Effector memory CD4-positive, alpha-beta T cell (primary cell): Measurements from ENCODE around the gene ZBTB46.
A peak's percentile ranks its signal among the peaks of the same experiment; 100 is the strongest.

Experiments used
- DNase-seq, 3 donors: peaks; one replicate each; pipeline ENCODE4 v3.0.0-alpha.2; 2020
- H3K27ac ChIP-seq: 2 replicates; pipeline ENCODE4 v1.7.0; 2013; ENCODE audit warnings: mild to moderate bottlenecking, low read length, moderate library complexity; ENCODE audit not compliant: insufficient read depth, poor library complexity, severe bottlenecking
- H3K27me3 ChIP-seq: replicated peaks from 2 replicates; pipeline ENCODE4 v1.7.0; 2013; ENCODE audit warnings: mild to moderate bottlenecking, low read length; ENCODE audit not compliant: insufficient read depth, control insufficient read depth, poor library complexity, severe bottlenecking
- H3K36me3 ChIP-seq: 2 replicates; pipeline ENCODE4 v1.7.0; 2013; ENCODE audit warnings: mild to moderate bottlenecking, low read length, moderate library complexity; ENCODE audit not compliant: control insufficient read depth, insufficient read depth
- H3K4me1 ChIP-seq: 2 replicates; pipeline ENCODE4 v1.7.0; 2013; ENCODE audit warnings: low read length, mild to moderate bottlenecking; ENCODE audit not compliant: control insufficient read depth, insufficient read depth, poor library complexity, severe bottlenecking
- H3K4me3 ChIP-seq: 2 replicates; pipeline ENCODE4 v1.7.0; 2013; ENCODE audit warnings: low read length, low read depth, mild to moderate bottlenecking; ENCODE audit not compliant: insufficient read depth, poor library complexity, severe bottlenecking
- H3K9me3 ChIP-seq: 2 replicates; pipeline ENCODE4 v1.7.0; 2013; ENCODE audit warnings: mild to moderate bottlenecking, low read length, moderate library complexity; ENCODE audit not compliant: control insufficient read depth

ZBTB46 gene

DNA sequence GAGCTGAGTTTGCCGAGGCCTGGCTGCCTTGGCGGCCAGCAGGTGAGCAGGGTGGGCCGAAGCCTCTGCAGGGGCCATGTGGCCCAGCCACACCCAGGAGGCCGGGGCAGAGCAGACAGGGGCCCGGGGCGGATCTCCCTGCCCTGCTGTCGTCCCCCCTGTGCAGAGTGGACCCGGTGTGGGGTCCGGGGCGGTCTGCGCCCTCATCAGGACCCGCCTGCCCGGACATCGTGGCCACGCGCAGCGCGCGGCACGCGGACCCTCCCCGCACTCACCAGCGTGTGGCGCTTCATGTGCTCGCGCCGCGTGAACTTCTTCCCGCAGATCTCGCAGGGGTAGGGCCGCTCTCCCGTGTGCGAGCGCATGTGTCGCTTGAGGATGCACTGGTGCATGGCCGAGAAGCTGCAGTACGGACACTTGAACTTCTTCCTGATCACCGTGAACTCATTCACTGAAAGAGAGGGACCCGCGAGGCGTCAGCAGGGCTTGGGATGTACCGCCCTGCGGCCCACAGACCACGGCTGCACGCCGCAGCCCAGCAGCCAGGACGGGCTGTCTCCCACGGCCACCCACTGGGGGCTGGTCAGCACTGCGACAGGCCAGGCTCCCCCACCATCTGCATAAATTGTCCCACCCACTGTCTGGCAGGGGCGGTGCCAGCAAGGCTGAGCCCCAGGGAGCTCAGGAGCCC is 78.5 kb downstream of the ZBTB46 start:
- no peaks in the 10 kb centered on the region for H3K27me3 ChIP-seq
- no peak for DNase-seq
- H3K4me1 ChIP-seq = peaks cover 24% of the 10 kb centered on the region
- H3K36me3 ChIP-seq = no peaks in the 10 kb centered on the region
- H3K27ac ChIP-seq = no peak overlapping the region
- no peaks in the 10 kb centered on the region for H3K9me3 ChIP-seq
- H3K4me3 ChIP-seq = no peak overlapping the region

GRCh38 chr20:63751471-63752271 is 79.4 kb downstream of the ZBTB46 start:
- Histone ChIP-seq H3K36me3 (no peaks in the 10 kb centered on the region), H3K4me1 (peaks cover 24% of the 10 kb centered on the region), H3K27ac (peak overlapping the region; percentile 67), H3K4me3 (peak overlapping the region; percentile 19), H3K27me3 (no peaks in the 10 kb centered on the region), H3K9me3 (no peaks in the 10 kb centered on the region)
- DNase-seq = peak in 1 of 3 donors; percentile 9

DNA sequence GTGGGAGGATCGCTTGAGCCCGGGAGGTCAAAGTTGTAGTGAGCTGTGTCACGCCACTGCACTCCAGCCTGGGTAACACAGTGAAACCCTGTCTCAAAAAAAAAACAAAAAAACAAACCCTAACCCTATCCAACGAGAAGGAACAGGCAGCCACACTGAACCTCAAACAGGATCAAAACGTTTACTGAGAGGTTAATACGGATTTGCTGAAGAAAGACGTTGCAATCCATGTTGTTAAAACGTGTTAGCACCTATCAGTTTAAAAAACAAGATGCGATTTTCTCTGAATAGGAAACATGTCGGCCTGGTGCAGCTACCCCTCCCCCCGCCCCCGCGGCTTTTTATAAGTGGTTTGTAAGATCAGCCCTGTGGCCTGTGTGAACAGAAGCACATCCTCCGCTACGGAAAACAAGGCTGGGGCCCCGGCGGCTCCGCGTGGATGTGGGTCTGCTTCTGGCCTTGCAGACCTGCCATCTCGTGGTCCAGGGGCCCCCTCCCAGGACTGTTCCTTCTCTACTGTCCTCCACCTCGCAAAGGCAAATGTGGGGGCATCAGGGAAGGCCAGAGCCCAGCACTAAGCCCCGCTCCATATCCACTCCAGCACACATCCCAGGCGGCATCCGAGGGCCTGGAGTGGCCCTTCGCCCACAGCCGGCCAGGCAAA is 80.1 kb downstream of the ZBTB46 start:
- H3K27me3 ChIP-seq = no peaks in the 10 kb centered on the region
- DNase-seq = peak in 2 of 3 donors; percentile 24 to 33
- peak overlapping the region; percentile 67 for H3K27ac ChIP-seq
- peaks cover 24% of the 10 kb centered on the region for H3K4me1 ChIP-seq
- H3K9me3 ChIP-seq = no peaks in the 10 kb centered on the region
- H3K4me3 ChIP-seq = peak overlapping the region; percentile 19
- H3K36me3 ChIP-seq = no peaks in the 10 kb centered on the region

DNA sequence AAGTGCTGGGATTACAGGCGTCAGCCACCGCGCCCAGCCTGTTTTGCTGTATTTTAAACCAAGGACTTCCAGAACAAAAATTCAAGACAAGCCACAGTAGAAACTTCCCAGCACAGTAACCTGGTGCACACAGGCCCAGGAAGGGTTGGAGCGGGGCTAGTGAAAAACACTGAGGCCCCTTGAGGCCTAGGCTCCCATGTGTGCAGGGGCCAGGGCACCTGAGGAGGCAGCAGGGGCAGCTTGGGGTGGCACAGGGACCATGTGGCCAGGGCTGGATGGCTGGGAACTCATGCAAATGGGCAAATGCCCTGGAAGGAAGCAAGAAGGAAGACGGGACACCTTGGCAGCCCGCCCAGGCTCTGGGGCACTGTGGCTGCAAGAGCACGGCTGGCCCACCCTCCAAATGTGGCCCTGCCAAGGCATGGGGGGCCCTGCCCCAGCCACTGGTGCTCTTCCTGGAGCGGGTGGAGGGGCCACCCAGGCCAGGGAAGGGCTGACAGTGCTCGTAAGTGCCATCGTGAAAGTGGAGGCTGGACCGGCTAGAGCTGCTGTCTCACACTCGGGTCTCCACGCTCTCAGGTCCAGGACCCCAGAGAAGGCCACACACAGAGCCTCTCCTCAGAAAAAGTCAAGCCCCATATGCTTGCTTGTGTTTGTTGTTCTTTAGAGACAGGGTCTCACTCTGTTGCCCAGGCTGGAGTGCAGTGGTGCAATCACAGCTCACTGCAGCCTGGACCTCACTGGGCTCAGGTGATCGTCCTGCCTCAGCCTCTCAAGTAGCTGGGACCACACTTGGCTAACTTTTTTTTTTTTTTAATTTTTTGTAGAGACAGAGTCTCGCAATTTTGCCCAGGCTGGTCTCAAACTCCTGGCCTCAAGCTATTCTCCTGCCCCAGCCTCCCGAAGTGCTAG is 81.2 kb downstream of the ZBTB46 start:
- Histone ChIP-seq H3K4me1 (peaks cover 24% of the 10 kb centered on the region), H3K4me3 (no peak overlapping the region), H3K9me3 (no peaks in the 10 kb centered on the region), H3K27me3 (no peaks in the 10 kb centered on the region), H3K27ac (no peak overlapping the region), H3K36me3 (no peaks in the 10 kb centered on the region)
- DNase-seq = no peak

DNA sequence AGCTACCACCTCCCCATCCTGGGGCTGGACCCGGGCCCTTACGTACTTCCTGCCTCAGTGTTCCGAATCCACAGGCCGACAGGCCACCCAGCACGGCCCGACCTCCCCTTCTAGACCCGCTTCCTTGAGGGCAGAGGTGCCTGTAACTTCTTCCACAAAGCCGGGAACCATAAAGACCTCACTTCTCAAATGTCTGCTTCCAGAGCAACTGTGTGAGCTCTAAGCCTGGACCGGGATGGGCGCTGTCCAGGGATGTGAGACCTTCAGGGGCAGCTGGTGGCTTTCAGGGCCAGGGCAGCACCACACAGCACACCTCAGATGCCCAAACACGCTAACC is 82.2 kb downstream of the ZBTB46 start:
- no peak overlapping the region for H3K27ac ChIP-seq
- H3K27me3 ChIP-seq = no peaks in the 10 kb centered on the region
- H3K4me3 ChIP-seq = no peak overlapping the region
- no peaks in the 10 kb centered on the region for H3K36me3 ChIP-seq
- no peaks in the 10 kb centered on the region for H3K9me3 ChIP-seq
- peaks cover 24% of the 10 kb centered on the region for H3K4me1 ChIP-seq
- DNase-seq = no peak

GRCh38 chr20:63748070-63748933 is 82.8 kb downstream of the ZBTB46 start:
- H3K4me3 ChIP-seq = no peak overlapping the region
- H3K27ac ChIP-seq = no peak overlapping the region
- H3K9me3 ChIP-seq = no peaks in the 10 kb centered on the region
- H3K27me3 ChIP-seq = no peaks in the 10 kb centered on the region
- no peak for DNase-seq
- H3K36me3 ChIP-seq = peaks cover 3% of the 10 kb centered on the region
- H3K4me1 ChIP-seq = peaks cover 24% of the 10 kb centered on the region

- H3K27ac ChIP-seq = no peak overlapping the region
- no peak for DNase-seq
- H3K9me3 ChIP-seq = no peaks in the 10 kb centered on the region
- no peak overlapping the region for H3K4me3 ChIP-seq
- H3K4me1 ChIP-seq = peaks cover 24% of the 10 kb centered on the region
- no peaks in the 10 kb centered on the region for H3K27me3 ChIP-seq
- peaks cover 9% of the 10 kb centered on the region for H3K36me3 ChIP-seq
These were observed 83.4 kb downstream of the ZBTB46 start for GRCh38 chr20:63747622-63748069.

- Histone ChIP-seq H3K36me3 (peaks cover 17% of the 10 kb centered on the region), H3K27me3 (no peaks in the 10 kb centered on the region), H3K27ac (no peak overlapping the region), H3K4me3 (no peak overlapping the region), H3K4me1 (peaks cover 22% of the 10 kb centered on the region), H3K9me3 (no peaks in the 10 kb centered on the region)
- no peak for DNase-seq
These were observed 84.2 kb downstream of the ZBTB46 start for GRCh38 chr20:63746751-63747315.
